Neural progenitor cell (in vitro differentiated cells): ENCODE measurements around the gene TMEM232.

Source experiments
- CTCF ChIP-seq: fragments of 200-600 bp; sonication (generic); IDR thresholded peaks from 2 replicates; pipeline ENCODE4 v1.5.1; 2017; ENCODE audit warnings: antibody characterized with exemption, mild to moderate bottlenecking
- EZH2 ChIP-seq: fragments of 200-600 bp; sonication (generic); IDR thresholded peaks from 2 replicates; pipeline ENCODE4 v1.6.1; 2017; ENCODE audit warnings: antibody characterized with exemption, mild to moderate bottlenecking, moderate library complexity
- EZH2phosphoT487 ChIP-seq: fragments of 200-600 bp; sonication (generic); IDR thresholded peaks from 2 replicates; pipeline ENCODE4 v1.6.1; 2017; ENCODE audit warnings: antibody characterized with exemption

- TF ChIP-seq CTCF (no peak), EZH2 (no peak), EZH2phosphoT487 (no peak)
Observed at GRCh38 chr5:110458313-110458712, 268.2 kb downstream of the TMEM232 start.
